ENCODE results near the gene POLD2.
A peak's percentile ranks its signal among the peaks of the same experiment; 100 is the strongest.

The POLD2 gene

GRCh38 chr7:44152971-44153947 lies 29.9 kb upstream of the POLD2 start:
- no peak for TF ChIP-seq CTCF (IDR thresholded peaks at IDR 0.05; ENCODE audit: borderline replicate concordance, control extremely low read depth, extremely low read depth, insufficient read depth, missing control alignments)
- no peak for DNase-seq (ENCODE audit: low spot score)
- in situ Hi-C loops (cut with MboI; ENCODE audit: low sequenced_read_pairs, unreplicated experiment), result no loop called here

- TF ChIP-seq CTCF (IDR thresholded peaks at IDR 0.05; ENCODE audit: borderline replicate concordance, control extremely low read depth, extremely low read depth, insufficient read depth, missing control alignments), result no peak
- DNase-seq (ENCODE audit: low spot score), result no peak
- in situ Hi-C loops (cut with MboI; ENCODE audit: low sequenced_read_pairs, unreplicated experiment), result no loop called here
Measured at GRCh38 chr7:44151956-44152355, 28.6 kb upstream of the POLD2 start.

- TF ChIP-seq CTCF (IDR thresholded peaks at IDR 0.05; ENCODE audit: borderline replicate concordance, control extremely low read depth, extremely low read depth, insufficient read depth, missing control alignments), result no peak
- in situ Hi-C loops (cut with MboI; ENCODE audit: low sequenced_read_pairs, unreplicated experiment), result no loop called here
- DNase-seq (ENCODE audit: low spot score), result peak; percentile 23
Measured at GRCh38 chr7:44150966-44151941, 27.9 kb upstream of the POLD2 start.

- in situ Hi-C loops (cut with MboI; ENCODE audit: low sequenced_read_pairs, unreplicated experiment), result no loop called here
- no peak for TF ChIP-seq CTCF (IDR thresholded peaks at IDR 0.05; ENCODE audit: borderline replicate concordance, control extremely low read depth, extremely low read depth, insufficient read depth, missing control alignments)
- DNase-seq (ENCODE audit: low spot score), result peak; percentile 55
Measured at GRCh38 chr7:44150466-44150832, 27.1 kb upstream of the POLD2 start.

- peak; percentile 17 for DNase-seq (ENCODE audit: low spot score)
- in situ Hi-C loops (cut with MboI; ENCODE audit: low sequenced_read_pairs, unreplicated experiment), result no loop called here
- TF ChIP-seq CTCF (IDR thresholded peaks at IDR 0.05; ENCODE audit: borderline replicate concordance, control extremely low read depth, extremely low read depth, insufficient read depth, missing control alignments), result no peak
Measured at GRCh38 chr7:44149571-44150465, 26.5 kb upstream of the POLD2 start.
